Stimulated activated CD4-positive, alpha-beta T cell treated with anti-CD3 and anti-CD28 coated beads, Interleukin-1b, Interleukin-23, amount 100 ng/mL, for 4 hours (primary cell): ENCODE results near the gene CDH5.

Experiments
- DNase-seq, 2 donors: peaks; one replicate each; pipeline ENCODE4 v3.0.0-alpha.2; 2020; ENCODE audit warnings: low read depth in 2 of 2

CDH5 gene

DNA sequence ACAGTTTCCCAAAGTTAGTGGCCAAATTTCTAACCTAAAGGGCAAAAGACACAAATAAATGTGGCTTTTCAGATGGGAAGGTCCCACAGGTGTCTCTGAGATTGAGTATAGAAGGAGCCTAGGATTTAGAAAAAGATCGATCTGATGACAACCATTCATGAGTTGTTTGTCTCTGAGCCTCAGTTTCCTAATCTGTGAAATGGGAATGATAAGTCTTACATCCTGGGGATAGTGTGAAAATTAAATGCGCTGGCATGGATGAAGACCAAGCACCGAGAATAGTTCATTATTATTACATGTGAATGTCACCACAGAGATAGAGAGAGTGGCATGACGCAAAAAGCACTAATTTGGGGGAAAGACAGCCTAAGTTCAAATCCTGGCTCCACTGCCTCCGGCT lies 7.2 kb downstream of the CDH5 start:
- DNase-seq, result no peak

DNA sequence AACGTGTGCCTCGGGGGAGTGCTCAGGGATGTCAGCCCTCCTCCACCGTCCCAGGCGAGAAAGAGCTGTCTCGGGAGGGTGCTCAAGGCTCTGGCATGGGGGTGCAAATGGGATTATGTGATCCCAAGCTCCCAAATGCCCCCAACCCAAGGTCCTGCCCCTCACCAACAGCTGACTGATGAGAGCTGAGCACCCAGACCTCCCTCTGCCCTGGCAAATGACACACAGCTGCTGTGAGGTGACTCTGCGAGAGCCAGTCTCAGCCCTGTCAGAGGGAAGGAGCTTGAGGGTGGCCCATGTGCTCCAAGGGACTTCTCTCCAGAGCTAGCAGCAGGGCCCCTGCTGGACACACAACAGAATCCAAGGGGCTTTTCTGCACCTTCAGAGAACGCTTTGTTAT lies 7.7 kb downstream of the CDH5 start:
- DNase-seq, result no peak

DNA sequence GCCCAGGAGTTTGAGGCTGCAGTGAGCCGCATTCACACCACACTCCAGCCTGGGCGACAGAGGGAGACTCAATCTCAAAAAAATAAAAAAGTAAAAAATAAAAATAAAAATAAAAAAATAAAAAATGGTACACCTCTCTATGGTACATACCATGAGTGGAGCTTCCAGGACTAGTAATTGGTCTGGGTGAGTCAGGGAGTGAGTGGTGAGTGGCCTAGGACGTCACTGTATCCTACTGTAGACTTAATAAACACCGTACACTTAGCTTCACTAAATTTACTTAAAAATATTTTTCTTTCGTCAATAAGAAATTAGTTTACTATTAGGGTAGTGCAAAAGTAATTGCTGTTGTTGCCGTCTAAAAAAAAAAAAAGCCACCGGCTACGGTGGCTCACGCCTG lies 9.0 kb downstream of the CDH5 start:
- DNase-seq, result no peak

DNA sequence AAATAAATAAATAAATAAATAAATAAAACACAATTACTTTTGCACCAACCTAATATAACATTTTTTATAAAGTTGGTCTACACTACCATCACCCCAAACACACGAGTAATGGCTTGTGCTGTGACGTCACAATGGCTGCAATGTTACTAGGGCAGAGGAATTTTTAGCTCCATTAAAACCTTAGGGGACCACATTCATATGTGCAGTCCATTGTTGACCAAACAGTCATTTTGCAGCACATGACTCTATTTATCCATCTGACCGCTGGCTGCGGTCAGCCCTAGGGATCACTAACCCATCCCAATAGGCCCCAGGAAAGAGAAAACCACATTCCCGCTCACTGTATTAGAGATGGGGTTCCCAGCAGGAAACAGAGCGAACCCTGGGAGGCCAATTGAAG lies 9.6 kb downstream of the CDH5 start:
- DNase-seq, result no peak

DNA sequence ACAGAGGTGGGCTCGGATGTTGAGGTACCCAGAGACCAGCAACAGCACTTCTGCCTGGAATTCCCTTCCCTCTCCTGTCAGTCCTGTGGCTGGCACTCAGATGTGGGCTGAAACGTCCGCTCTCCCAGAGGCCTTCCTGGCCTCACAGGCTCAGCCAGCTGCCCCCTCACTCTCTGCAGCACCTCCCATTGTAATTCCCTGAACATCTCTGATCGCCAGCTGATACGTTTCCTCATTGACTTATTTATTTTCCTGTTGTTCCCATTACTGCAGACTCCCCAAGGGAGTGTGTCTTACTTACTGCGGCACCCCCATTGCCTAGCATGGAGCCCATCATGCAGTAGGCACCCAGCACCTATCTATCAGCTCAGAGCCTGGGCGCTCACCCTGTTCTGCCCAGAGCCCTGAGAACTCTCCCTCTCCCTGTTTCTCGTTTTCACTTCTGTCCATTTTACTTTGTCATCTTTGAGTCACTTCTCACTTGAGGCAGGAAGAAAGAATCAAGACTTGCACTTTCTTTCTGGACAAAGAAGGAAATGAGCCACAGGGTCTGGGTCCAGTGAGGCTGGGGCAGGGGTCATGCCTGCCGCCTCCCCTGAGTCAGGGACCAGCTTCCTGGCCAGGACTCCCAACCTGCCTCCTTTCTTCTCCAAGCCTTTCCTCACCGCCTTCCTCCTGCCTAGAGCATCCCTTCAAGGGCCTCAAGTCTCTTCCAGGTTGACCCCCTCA lies 10.2 kb downstream of the CDH5 start:
- no peak for DNase-seq

DNA sequence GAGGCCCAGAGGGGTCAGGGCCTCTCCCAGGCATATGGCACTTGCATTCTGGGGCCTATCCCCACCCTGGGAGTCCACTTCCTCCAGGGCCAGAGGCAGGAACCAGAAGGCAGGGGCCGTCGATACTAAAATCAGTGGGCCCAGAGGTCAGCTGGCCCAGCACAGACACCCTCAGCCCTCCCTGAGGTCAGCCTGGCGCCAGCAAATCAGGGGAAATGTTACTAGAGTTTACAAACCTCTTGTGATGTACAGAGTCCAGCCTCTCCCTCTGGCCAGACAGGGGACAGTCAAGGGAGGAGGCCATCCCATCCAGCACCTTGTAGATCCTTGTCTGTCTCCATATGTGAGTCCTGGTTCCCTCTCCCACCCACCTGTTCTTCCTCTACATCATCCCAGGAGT lies 10.8 kb downstream of the CDH5 start:
- DNase-seq, result no peak

DNA sequence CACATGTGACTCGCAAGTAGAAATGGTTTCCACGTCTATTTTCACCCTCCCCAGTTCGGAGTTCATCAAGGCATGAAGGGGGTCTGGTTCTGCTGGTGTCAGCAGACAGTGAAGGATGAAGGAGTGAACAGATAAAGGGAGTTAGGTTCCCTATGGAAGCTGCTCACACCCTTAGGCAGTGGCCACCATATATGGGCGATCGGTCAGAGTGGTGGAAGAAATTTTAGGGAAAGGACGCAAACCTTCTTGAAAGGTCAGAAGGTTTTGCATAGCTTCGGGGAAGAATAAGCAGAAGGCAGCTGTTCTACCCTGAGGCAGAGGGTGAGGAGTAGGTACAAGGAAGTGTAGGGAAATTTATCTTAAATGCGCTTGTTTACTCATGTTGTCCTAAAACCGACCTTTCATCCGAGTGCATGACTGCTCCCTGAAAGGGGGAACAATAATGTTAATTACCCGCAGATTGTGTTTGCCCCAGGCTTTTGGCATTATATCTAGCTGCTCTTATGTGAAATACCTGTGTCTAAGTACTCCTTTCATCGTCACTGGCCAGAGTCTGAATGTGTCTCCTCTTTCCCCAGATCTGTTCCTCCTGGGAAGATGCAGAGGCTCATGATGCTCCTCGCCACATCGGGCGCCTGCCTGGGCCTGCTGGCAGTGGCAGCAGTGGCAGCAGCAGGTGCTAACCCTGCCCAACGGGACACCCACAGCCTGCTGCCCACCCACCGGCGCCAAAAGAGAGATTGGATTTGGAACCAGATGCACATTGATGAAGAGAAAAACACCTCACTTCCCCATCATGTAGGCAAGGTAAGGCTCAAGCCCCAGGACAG lies 12.5 kb downstream of the CDH5 start:
- no peak for DNase-seq

DNA sequence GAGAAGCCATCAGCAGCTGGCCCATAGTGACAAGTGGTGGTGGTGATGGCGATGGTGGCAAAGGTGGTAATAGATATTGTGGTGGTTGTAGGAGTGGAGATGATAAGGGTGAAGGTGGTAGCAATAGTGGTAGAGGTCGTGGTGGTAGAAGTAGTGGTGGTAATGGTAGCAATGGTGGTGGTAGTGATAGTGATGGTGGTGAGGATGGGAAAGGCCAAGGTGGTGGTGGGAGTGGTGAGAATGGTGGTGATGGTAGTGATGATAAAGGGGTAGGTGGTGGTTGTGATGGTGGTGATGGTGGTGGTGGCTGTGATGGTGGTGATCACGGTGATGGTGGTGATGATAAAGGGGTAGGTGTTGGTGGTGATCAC lies 13.1 kb downstream of the CDH5 start:
- no peak for DNase-seq

DNA sequence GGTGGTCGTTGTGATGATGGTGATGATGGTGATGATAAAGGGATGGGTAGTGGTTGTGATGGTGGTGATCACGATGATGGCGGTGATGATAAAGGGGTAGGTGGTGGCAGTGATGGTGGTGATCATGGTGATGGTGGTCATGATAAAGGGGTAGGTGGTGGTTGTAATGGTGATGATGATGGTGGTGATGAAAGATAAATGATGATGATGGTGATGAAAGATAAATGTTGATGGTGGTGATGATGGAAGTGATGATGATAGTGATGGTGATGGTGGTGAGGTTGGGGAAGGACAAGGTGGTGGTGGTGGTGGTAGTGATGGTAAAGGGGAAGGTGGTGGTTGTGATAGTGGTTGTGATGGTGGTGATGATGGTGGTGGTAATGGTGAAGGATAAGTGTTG lies 13.9 kb downstream of the CDH5 start:
- no peak for DNase-seq

DNA sequence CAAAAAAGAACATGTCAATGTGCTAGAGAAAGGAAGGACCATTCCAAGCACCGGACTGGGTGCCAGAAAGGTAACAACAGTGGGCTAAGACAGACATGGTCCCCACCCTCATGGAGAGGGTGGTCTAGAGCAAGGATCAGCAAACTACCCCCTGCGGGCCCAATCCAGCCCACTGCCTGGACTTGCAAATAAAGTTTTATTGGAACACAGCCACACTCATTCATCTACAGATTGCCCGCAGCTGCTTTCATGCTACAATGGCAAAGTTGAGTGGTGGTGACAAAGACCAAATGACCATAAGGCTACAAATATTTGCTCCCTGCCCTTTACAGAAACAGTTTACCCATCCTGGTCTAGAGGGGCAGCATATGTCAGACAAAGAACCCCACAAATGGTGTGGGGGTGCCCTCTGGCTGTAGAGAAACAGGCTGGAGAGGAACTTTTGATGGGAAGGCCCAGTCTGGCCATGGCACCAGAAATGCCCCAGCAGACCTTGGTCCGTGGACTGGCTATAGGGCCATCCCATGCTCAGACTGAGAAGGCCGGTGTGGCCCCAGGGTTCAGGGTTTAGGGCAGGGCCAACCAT lies 15.2 kb downstream of the CDH5 start:
- DNase-seq, result no peak

DNA sequence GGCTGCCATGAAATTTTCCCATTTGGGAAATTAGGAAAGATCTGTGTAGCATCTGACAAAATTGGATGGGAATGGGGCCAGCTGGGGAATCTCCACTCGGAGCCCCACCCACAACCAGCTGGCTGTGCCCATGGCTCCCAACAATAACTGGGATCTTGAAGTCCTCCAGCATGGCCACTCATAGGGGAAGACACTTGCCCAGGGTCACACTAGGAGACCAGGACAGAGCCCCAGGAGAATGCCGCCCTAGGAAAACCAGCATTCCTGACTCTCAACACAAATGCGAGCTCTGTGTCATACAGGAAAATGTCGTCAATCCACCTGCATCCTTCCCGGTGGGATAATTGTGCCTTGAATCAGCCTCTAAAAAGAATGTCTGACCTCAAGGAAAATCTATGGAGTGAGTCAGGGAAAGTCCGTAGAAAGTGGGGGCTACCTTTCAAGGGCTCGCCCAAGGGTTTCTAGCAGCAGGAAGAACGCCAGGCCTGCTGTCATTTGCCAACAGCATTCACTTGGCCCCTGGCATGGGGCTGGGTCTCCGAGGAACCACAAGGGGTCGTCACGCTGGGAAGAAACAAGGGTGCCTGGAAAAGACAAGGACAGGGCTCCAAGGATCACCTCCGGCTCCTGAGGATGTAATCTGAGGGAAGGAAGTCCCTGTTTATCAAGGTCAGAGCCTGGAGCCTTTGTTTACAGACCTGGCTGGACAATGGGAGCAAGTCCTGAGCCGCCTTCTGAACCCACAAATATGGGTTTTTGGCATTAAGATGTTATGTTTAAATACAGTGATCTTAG lies 15.9 kb downstream of the CDH5 start:
- no peak for DNase-seq

DNA sequence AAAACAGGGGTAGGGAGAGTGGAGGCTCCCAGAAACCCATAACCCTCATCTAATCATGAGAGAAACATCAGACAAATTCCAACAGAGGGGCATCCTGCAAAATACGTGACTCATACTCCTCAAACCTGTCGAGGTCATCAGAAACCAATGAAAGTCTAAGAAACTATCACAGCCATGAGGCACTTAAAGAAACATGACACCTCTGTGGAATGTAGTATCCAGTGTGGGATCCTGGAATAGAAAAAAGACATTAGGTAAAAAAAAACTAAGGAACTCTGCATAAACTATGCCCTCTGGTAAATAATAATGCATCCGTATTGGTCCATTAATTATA lies 16.4 kb downstream of the CDH5 start:
- DNase-seq, result no peak

DNA sequence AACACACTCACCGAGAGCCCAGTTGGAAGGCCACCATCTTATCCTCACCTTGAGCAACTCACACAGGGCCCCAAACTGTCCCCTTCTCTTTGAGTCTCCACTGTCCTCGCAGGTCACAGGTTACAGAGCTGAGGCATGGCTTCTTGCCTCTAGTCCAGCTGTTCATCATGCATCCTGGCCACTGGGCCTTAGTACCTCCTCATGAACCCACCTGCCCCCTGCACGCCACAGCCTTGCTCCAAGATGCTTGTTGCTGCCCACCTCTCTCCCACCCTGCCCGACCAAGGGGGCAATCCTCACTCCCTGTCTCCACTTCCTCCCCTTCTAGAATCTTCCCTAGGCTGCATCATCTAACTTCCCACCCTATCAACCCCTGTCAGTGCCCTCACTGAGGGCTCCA lies 17.1 kb downstream of the CDH5 start:
- no peak for DNase-seq

DNA sequence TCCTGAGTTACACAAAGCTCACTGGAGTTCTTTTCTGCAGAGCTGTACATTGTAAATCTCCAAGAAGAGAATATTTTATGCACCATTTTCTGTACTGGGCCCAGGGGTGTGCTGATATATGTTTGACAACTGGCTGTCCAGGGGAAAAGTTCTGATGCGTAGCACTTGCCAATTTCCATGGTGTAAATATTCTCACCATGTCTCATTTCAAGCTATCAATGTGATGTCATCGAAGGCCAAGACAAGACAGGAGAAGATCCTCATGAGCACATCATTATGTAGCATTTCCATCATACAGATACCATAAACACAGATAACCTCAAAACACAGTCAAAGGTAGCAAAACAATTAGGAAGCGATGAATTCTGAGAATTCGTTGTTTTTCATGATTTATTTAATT lies 18.9 kb downstream of the CDH5 start:
- DNase-seq, result no peak

DNA sequence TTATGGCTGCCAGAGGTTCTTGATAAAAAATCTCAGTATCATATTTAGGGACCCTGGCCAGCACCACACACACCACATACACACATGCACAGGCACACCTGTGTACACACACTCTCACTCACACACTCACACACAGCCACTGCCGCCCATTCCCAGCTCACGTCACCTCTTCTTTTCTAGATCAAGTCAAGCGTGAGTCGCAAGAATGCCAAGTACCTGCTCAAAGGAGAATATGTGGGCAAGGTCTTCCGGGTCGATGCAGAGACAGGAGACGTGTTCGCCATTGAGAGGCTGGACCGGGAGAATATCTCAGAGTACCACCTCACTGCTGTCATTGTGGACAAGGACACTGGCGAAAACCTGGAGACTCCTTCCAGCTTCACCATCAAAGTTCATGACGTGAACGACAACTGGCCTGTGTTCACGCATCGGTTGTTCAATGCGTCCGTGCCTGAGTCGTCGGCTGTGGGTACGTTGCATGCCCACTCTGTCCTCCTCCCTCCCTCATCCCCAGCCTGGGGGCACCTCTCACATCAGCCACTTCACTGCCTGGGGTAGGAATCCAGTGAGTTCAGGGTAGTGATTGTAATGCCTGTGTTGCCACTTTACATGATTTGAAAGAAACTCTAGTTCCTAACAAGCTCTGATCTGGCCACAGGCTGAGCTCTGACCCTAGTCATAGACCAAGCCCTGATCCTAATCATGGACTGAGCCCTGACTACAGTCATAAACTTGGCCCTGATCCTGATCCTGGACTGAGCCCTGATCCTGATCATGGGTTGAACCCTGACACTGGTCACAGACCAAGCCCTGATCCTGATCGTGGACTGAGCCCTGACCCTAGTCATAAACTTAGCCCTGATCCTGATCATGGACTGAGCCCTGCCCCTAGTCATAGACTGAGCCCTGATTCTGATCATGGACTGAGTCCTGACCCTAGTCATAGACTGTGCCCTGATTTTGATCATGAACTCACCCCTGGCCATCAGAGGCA lies 20.4 kb downstream of the CDH5 start:
- no peak for DNase-seq

DNA sequence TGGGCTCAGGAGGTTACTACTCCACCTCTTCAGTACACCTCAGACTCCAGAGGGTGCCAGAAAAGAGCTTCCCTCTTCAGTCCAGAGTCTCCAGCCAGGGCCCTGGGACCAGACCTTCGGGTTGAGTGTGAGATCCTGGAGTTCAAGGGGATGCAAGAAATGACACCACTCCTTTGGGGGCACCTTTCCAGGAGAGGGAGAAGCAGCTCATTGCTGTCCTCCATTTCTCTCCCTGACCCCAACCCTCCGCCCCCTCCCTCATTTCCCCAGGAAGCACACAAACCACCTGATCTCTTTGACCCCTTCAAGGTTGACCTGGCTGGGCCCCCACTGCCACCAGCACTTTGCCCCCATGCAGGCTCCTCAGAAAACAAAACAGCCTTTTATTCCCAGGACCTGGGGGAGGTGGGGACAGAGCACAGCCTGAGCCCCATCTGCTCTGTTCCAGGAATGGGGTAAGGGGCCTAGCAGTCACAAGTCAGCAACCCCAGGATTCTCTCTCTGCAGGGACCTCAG lies 21.4 kb downstream of the CDH5 start:
- DNase-seq, result no peak

DNA sequence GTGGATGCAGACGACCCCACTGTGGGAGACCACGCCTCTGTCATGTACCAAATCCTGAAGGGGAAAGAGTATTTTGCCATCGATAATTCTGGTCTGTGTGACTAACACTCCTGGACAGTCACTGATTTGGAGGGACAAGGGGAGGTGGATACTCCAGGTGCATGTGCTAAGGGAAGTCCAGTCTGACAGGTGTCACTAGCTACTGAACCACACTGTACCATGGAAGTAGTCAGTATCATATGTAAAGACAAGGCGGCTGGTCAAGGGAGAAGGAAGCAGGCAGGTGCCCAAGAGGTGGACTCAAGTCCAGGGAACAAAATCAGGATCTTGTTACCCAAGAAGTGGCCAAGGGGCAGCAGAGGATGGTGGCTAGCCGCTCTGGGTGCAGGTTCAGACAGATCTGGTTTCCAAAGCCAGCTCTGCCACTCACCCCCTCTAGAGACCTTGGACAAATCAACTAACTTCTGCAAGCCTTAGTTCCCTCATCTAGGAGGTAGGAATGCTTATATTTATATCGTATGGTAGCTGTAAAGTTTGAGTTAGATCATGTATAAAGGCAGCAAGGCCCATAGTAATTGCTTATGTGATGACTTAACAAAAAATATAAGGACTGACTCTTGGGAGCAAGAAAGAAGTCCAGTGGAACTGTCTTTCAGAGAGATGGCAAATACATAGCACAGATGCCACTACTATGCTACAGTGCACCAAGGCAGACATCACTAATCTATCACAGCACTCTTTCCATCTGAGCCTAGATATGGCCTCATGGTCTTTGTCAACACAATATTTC lies 22.1 kb downstream of the CDH5 start:
- no peak for DNase-seq

DNA sequence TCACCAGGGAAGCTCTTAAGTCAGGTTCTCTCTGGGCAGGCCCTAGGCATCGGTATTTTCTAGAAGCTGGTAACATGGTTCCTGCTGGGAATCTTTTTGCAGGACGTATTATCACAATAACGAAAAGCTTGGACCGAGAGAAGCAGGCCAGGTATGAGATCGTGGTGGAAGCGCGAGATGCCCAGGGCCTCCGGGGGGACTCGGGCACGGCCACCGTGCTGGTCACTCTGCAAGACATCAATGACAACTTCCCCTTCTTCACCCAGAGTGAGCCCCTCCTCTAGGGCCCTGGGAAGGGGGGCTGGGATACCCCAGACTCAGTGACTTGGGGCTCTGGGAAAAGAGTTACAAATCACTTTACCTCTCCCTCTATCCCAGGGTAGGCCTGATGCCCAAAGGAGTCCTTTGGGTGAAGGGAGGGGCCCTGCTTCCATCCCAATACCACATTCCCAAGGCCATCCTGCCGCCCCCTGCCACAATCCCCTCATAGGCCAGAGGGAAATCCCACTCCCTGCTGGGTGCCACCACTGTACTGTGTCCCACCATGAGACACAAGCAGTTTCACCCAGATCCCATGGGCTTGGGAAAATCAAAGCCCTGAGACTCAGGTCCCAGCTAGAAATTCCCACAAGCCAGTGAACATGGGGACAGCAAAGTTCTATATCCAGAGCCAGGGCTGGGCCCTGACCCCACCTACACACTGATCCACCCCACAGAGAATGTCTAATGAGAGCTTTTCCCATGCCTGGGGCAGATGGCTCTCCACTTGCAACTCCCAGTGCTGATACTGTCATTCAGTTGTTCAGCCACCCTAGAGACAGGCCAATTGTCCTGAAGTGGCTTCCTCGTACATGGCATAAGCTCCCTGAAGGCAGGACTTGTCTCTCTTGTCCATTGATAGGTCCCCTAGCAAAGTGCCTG lies 23.0 kb downstream of the CDH5 start:
- DNase-seq, result no peak
